ENCODE results near the gene YWHAG. TPM values are rescaled to one million over a fixed set of nuclear protein-coding genes. Genes with fewer than 3 reads are reported as not detected.
A peak's percentile ranks its signal among the peaks of the same experiment; 100 is the strongest.

The YWHAG gene
- total and polyA plus RNA-seq, 2 of the 13 experiments (the other 11 are each of a cell fraction or from before 2014, with no cell fraction given): 36.9 to 67.5 TPM

GRCh38 chr7:76314042-76314721 lies 44.6 kb downstream of the YWHAG start (continued):
- TF ChIP-seq GMEB1 (CRISPR knock-in tag; IDR thresholded peaks at IDR 0.05; ENCODE audit: borderline replicate concordance) (no peak; the same call in 1 of the 2 replicates), SETDB1 (CRISPR knock-in tag; IDR thresholded peaks at IDR 0.05; ENCODE audit: borderline replicate concordance) (no peak), ESRRA (CRISPR knock-in tag; IDR thresholded peaks at IDR 0.05; ENCODE audit: low read depth) (no peak), SKIL (CRISPR knock-in tag; IDR thresholded peaks at IDR 0.05; ENCODE audit: borderline replicate concordance) (no peak), PATZ1 (CRISPR knock-in tag; IDR thresholded peaks at IDR 0.05) (peak; percentile 87), TCF7L2 (IDR thresholded peaks at IDR 0.05; ENCODE audit: low read depth, low read length) (no peak), ZNF343 (CRISPR knock-in tag; IDR thresholded peaks at IDR 0.05) (no peak), TBL1XR1 (IDR thresholded peaks at IDR 0.05; ENCODE audit: borderline replicate concordance, low read length, partially characterized antibody) (no peak), GATAD2A (CRISPR knock-in tag; IDR thresholded peaks at IDR 0.05) (peak; percentile 83), HDAC1 (CRISPR knock-in tag; IDR thresholded peaks at IDR 0.05) (peak; percentile 53; the same call in 1 of the 2 replicates), SOX6 (IDR thresholded peaks at IDR 0.05) (no peak), SOX6 (CRISPR knock-in tag; IDR thresholded peaks at IDR 0.05) (peak; percentile 48; the same call in 1 of the 2 replicates), ZNF263 (CRISPR knock-in tag; IDR thresholded peaks at IDR 0.05) (peak; percentile 43; the same call in 1 of the 2 replicates), ZNF562 (CRISPR knock-in tag; IDR thresholded peaks at IDR 0.05; ENCODE audit: borderline replicate concordance) (no peak), ZNF883 (CRISPR knock-in tag; IDR thresholded peaks at IDR 0.05; ENCODE audit: not compliant biosample characterization) (peak; percentile 38), CAMTA2 (CRISPR knock-in tag; IDR thresholded peaks at IDR 0.05; ENCODE audit: borderline replicate concordance) (no peak), FOXK1 (CRISPR knock-in tag; IDR thresholded peaks at IDR 0.05; ENCODE audit: borderline replicate concordance, low read depth) (peak; percentile 45; the same call in 1 of the 2 replicates), CBX5 (CRISPR knock-in tag; IDR thresholded peaks at IDR 0.05; ENCODE audit: borderline replicate concordance) (peak; percentile 65; the same call in 1 of the 2 replicates), SPEN (CRISPR knock-in tag; IDR thresholded peaks at IDR 0.05; ENCODE audit: low read depth) (peak; percentile 59; the same call in 1 of the 2 replicates), ZSCAN20 (CRISPR knock-in tag; IDR thresholded peaks at IDR 0.05; ENCODE audit: borderline replicate concordance) (no peak), ZNF207 (IDR thresholded peaks at IDR 0.05; ENCODE audit: borderline replicate concordance) (no peak), ZNF329 (CRISPR knock-in tag; IDR thresholded peaks at IDR 0.05; ENCODE audit: low read depth) (0 out of 2 replicates have a peak, but pooled peaks have one; percentile 49), SP140L (CRISPR knock-in tag; IDR thresholded peaks at IDR 0.05; ENCODE audit: borderline replicate concordance) (no peak)
